Neural cell (in vitro differentiated cells): ENCODE results near the gene ZNF701. TPM values are rescaled to one million over a fixed set of nuclear protein-coding genes. Genes with fewer than 3 reads are reported as not detected.
"Not testable (repeated sequence)": the region's sequence is repeated elsewhere in the genome, so short reads cannot be mapped to it uniquely, and the experiment has no call there.

ENCODE experiments used
- H2AFZ ChIP-seq: fragments of 200-600, 300-800 bp; sonication (generic), shearing (Covaris generic); 2 replicates; pipeline ENCODE4 v1.6.0; 2014; ENCODE audit warnings: low read depth, mild to moderate bottlenecking, antibody characterized with exemption, low read length, moderate library complexity
- H3F3A ChIP-seq: fragments of 200-600 bp; shearing (Covaris generic); 2 replicates; pipeline ENCODE4 v1.6.1; 2016; ENCODE audit warnings: mild to moderate bottlenecking, moderate library complexity, mixed read lengths, antibody characterized with exemption, low read length; ENCODE audit not compliant: insufficient read depth, poor library complexity, severe bottlenecking
- H3K27ac ChIP-seq: fragments of 200-600, 300-800 bp; sonication (generic), shearing (Covaris generic); 2 replicates; pipeline ENCODE4 v1.5.1; 2014; ENCODE audit warnings: mild to moderate bottlenecking, low read length, moderate library complexity
- H3K27me3 ChIP-seq: fragments of 300-800, 200-600 bp; sonication (generic), shearing (Covaris generic); 2 replicates; pipeline ENCODE4 v1.6.0; 2014; ENCODE audit warnings: mild to moderate bottlenecking, low read depth, low read length, moderate library complexity; ENCODE audit not compliant: insufficient read depth
- H3K36me3 ChIP-seq: fragments of 300-800, 200-600 bp; sonication (generic), shearing (Covaris generic); 2 replicates; pipeline ENCODE4 v1.5.1; 2014; ENCODE audit warnings: mild to moderate bottlenecking, antibody characterized with exemption, low read length, moderate library complexity; ENCODE audit not compliant: insufficient read depth
- H3K4me2 ChIP-seq: fragments of 300-800, 200-600 bp; sonication (generic), shearing (Covaris generic); 2 replicates; pipeline ENCODE4 v1.6.0; 2014; ENCODE audit warnings: mild to moderate bottlenecking, low read length
- H3K4me3 ChIP-seq: fragments of 300-800, 200-600 bp; sonication (generic), shearing (Covaris generic); 2 replicates; pipeline ENCODE4 v1.5.1; 2014; ENCODE audit warnings: mild to moderate bottlenecking, low read length, moderate library complexity
- H3K79me2 ChIP-seq: fragments of 200-600 bp; shearing (Covaris generic); replicated peaks from 2 replicates; pipeline ENCODE4 v1.6.0; 2014; ENCODE audit warnings: mild to moderate bottlenecking, low read length, moderate library complexity; ENCODE audit not compliant: insufficient read depth
- H3K9ac ChIP-seq: fragments of 300-800, 200-600 bp; sonication (generic), shearing (Covaris generic); 2 replicates; pipeline ENCODE4 v1.6.1; 2016; ENCODE audit warnings: mild to moderate bottlenecking, low read length, mixed read lengths
- H3K9me2 ChIP-seq: fragments of 200-600 bp; shearing (Covaris generic); 2 replicates; pipeline ENCODE4 v1.6.1; 2016; ENCODE audit warnings: mild to moderate bottlenecking, low read length, mixed read lengths; ENCODE audit not compliant: insufficient read depth
- H3K9me3 ChIP-seq: fragments of 200-600, 300-800 bp; sonication (generic), shearing (Covaris generic); 2 replicates; pipeline ENCODE4 v1.6.1; 2016; ENCODE audit warnings: mild to moderate bottlenecking, mixed run types, low read length, moderate library complexity, mixed read lengths
- H4K20me1 ChIP-seq: fragments of 200-600 bp; shearing (Covaris generic); 2 replicates; pipeline ENCODE4 v1.6.1; 2016; ENCODE audit warnings: mild to moderate bottlenecking, mixed run types; ENCODE audit not compliant: insufficient read depth
- MXI1 ChIP-seq: fragments of 450-650 bp; conservative IDR thresholded peaks from 2 replicates; pipeline ENCODE4 v1.6.1; 2014; ENCODE audit warnings: antibody characterized with exemption, mild to moderate bottlenecking; ENCODE audit not compliant: poor library complexity, severe bottlenecking
- REST ChIP-seq: IDR thresholded peaks from 2 replicates; pipeline ENCODE4 v1.6.1; 2012; ENCODE audit warnings: borderline replicate concordance
- TAF1 ChIP-seq: IDR thresholded peaks from 2 replicates; pipeline ENCODE4 v1.6.1; 2012; ENCODE audit warnings: low read depth
- polyA plus RNA-seq: library from polyadenylated mRNA; depleted of rRNA; stranded (reverse); fragments of >200 nt; gene quantifications from 2 replicates; pipeline ENCODE4 v1.2.3, GENCODE V29; 2014
- TF ChIP-seq, protein P1 (sequence below): fragments of 450-650 bp; IDR thresholded peaks from 2 replicates; pipeline ENCODE4 v1.5.1; 2014; ENCODE audit warnings: antibody characterized with exemption, mild to moderate bottlenecking, moderate library complexity; ENCODE audit not compliant: poor library complexity, severe bottlenecking

The ZNF701 gene
- polyA plus RNA-seq, 1 donor from 2014 or later: 8.0 TPM

DNA sequence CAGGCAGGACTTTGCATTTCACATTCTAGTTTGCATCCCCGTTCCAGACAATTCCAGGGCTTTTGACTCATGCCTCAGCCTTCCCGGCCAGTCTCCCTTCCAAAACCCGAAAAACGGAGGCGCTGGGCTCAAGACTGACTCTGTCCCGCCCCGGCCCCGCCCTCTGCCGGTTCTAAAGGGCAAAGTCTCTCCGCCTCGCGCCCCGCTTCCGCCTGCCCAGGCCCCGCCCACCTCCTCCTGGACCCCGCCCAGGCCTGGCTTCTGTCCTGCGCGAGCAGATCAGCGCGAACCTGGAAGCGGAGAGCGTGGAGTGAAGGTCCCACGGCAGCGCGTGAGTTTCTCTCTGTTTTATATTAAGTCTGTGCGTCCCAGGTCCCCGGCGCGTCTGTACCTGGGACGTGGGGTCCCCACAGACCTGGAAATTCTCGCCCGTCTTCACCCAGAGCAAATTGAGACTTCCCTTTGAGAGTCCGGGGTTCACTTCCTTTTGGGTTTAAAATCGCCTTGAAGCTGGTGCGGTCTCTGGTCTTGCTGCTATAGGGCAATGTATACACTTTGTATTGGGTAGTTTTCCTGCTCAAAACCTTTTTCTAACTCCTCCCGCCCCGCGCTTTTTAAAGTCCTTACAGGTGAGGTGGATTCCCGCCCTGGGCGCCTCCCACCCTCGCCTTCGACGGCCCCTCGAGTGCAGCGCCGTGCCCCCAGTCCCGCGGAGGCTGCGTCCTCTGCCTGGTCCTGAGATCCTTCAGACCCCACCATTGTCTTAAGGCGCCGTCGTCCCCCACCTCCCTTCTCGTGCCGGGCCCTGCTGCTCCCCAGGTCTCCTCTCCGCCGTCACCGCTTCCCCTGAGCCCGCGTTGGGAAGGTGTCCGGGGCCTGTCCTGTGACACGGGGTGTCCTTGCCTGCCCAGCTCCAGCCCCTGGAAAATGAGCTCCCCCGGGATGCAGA, 31.2 kb downstream of the ZNF701 start:
- no peaks in the 10 kb centered on the region for H3K36me3 ChIP-seq

DNA sequence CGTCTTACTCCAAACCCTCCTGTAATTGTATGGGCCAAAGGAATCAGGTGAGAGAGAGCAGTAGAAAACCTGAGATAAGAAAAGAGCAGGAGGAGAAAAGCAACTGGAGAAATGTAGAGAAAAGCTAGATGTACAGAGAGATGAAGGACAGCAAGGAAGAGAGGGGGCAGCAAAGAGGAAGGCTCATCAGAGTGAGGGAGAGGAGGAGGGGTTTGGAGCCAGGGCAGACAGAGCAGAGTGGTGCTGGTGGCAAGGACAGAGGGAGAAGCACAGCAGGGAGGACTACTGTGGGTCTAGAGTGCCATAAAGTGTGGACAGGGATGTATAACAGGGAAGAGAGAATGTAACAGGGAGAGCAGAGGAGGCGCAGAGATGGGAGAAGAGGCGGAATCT, 31.9 kb downstream of the ZNF701 start:
- not testable (repeated sequence) for H3K9me2 ChIP-seq, H2AFZ ChIP-seq, H3K36me3 ChIP-seq, H3K27me3 ChIP-seq, H4K20me1 ChIP-seq, H3K79me2 ChIP-seq, H3K27ac ChIP-seq, H3K9me3 ChIP-seq, H3F3A ChIP-seq, H3K9ac ChIP-seq
- Histone ChIP-seq H3K4me2 (peak overlapping the region; percentile 94), H3K4me3 (peak overlapping the region; percentile 76)
- TF ChIP-seq, protein P1, sequence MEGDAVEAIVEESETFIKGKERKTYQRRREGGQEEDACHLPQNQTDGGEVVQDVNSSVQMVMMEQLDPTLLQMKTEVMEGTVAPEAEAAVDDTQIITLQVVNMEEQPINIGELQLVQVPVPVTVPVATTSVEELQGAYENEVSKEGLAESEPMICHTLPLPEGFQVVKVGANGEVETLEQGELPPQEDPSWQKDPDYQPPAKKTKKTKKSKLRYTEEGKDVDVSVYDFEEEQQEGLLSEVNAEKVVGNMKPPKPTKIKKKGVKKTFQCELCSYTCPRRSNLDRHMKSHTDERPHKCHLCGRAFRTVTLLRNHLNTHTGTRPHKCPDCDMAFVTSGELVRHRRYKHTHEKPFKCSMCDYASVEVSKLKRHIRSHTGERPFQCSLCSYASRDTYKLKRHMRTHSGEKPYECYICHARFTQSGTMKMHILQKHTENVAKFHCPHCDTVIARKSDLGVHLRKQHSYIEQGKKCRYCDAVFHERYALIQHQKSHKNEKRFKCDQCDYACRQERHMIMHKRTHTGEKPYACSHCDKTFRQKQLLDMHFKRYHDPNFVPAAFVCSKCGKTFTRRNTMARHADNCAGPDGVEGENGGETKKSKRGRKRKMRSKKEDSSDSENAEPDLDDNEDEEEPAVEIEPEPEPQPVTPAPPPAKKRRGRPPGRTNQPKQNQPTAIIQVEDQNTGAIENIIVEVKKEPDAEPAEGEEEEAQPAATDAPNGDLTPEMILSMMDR: peak; percentile 20

More for the DNA sequence above, 31.2 kb downstream of the ZNF701 start:
- no peaks in the 10 kb centered on the region for H4K20me1 ChIP-seq
- H3K4me3 ChIP-seq: peak overlapping the region; percentile 76
- peak overlapping the region; percentile 42 for H3K9ac ChIP-seq
- H3K27ac ChIP-seq: no peak overlapping the region
- no peaks in the 10 kb centered on the region for H3K79me2 ChIP-seq
- peak overlapping the region; percentile 94 for H3K4me2 ChIP-seq
- peak overlapping the region; percentile 37 for H2AFZ ChIP-seq
- no peaks in the 10 kb centered on the region for H3K9me2 ChIP-seq
- H3K9me3 ChIP-seq: no peaks in the 10 kb centered on the region
- H3K27me3 ChIP-seq: no peaks in the 10 kb centered on the region
- no peaks in the 10 kb centered on the region for H3F3A ChIP-seq
- TF ChIP-seq REST (no peak), MXI1 (peak; percentile 64), TAF1 (no peak)
- TF ChIP-seq, protein P1: peak; percentile 54
